HFFc6 (cell line): ENCODE data around the gene SLC19A1. TPM values are rescaled to one million over a fixed set of nuclear protein-coding genes. Genes with fewer than 3 reads are reported as not detected.

ENCODE experiments used
- DNase-seq: peaks from one replicate; pipeline ENCODE4 v3.0.0-alpha.2; 2018
- H3K27ac Mint-ChIP-seq: 2 replicates; pipeline ENCODE4 v1.8.0; 2020; ENCODE audit warnings: mild to moderate bottlenecking, mixed read lengths
- H3K27me3 Mint-ChIP-seq: 2 replicates; pipeline ENCODE4 v1.8.0; 2021; ENCODE audit warnings: mild to moderate bottlenecking, moderate library complexity, mixed read lengths; ENCODE audit not compliant: insufficient read depth
- H3K36me3 Mint-ChIP-seq: 2 replicates; pipeline ENCODE4 v1.8.0; 2021; ENCODE audit warnings: low read depth, mixed read lengths
- H3K4me1 Mint-ChIP-seq: 2 replicates; pipeline ENCODE4 v1.8.0; 2020; ENCODE audit warnings: low read depth, mixed read lengths
- H3K4me3 Mint-ChIP-seq: 2 replicates; pipeline ENCODE4 v1.8.0; 2020; ENCODE audit warnings: mild to moderate bottlenecking, moderate library complexity, mixed read lengths
- H3K9me3 Mint-ChIP-seq: 2 replicates; pipeline ENCODE4 v1.8.0; 2020; ENCODE audit warnings: mild to moderate bottlenecking, mixed read lengths
- CTCF ChIP-seq: fragments of 200-600 bp; sonication (generic); IDR thresholded peaks from 2 replicates; pipeline ENCODE4 v1.5.0; 2021; ENCODE audit warnings: antibody characterized with exemption, mild to moderate bottlenecking
- total RNA-seq, 6 experiments: library from RNA; stranded (reverse); fragmentation: NEBNext Ultra II Directional; extraction: Animal tissue kit (Norgen Biotek cat#: 25700); gene quantifications; 2 replicates in 1 of 6; 3 replicates in 5 of 6; pipeline ENCODE4 v1.2.3, GENCODE V29; 2021

The SLC19A1 gene
- total RNA-seq, 6 experiments from 2014 or later = 12.3 to 15.9 (median 14.6) TPM

DNA sequence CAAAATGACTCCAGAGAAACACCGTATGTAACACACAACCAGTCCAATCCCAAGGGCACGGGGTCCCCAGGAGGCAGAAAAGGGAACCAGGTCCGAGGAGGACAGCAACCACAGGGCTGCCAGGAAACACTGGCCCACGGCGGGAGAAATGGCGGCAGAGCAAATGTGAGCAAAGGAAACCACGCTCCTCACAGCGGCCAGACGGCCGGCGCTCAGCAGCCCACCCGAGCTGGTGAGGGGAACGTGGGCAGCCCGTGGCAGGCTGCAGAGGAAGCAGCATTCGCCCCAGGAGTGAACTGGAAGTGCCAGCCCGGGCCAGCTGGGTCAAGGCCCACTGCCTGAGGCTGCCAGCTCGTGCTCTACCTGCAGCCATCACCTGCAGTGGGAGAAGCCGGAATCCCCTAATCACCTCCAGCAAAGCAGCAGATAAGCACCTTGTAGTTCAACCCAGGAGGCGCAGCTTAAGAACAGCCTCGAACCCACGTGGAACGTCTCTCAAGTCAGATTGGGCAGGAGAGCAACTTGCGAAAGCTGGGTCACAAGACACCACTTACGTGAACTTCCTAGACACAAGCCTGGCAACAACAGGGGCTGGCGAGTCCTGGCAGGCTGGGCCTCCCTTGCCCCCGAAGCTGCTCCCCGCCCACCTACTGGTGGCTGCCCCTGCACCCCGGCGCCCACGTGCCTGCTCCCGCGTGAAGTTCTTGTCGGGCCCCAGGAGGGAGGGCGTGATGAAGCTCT is 6.7 kb downstream of the SLC19A1 start:
- Mint-ChIP-seq H3K9me3 (no peaks in the 10 kb centered on the region), H3K27ac (no peak overlapping the region), H3K27me3 (no peaks in the 10 kb centered on the region), H3K36me3 (no peaks in the 10 kb centered on the region; the same call in 1 of the 2 replicates), H3K4me1 (no peaks in the 10 kb centered on the region), H3K4me3 (no peak overlapping the region)
- no peak for TF ChIP-seq CTCF
- DNase-seq = no peak

GRCh38 chr21:45534636-45535331 is 7.5 kb downstream of the SLC19A1 start:
- no peak for TF ChIP-seq CTCF
- no peak overlapping the region for H3K4me3 Mint-ChIP-seq
- no peaks in the 10 kb centered on the region for H3K9me3 Mint-ChIP-seq
- H3K27ac Mint-ChIP-seq = no peak overlapping the region
- H3K27me3 Mint-ChIP-seq = no peaks in the 10 kb centered on the region
- DNase-seq = no peak
- H3K4me1 Mint-ChIP-seq = no peaks in the 10 kb centered on the region
- no peaks in the 10 kb centered on the region; the same call in 1 of the 2 replicates for H3K36me3 Mint-ChIP-seq

GRCh38 chr21:45533846-45534635 is 8.2 kb downstream of the SLC19A1 start:
- H3K4me1 Mint-ChIP-seq = no peaks in the 10 kb centered on the region
- no peaks in the 10 kb centered on the region for H3K9me3 Mint-ChIP-seq
- no peak overlapping the region for H3K4me3 Mint-ChIP-seq
- H3K27ac Mint-ChIP-seq = no peak overlapping the region
- no peaks in the 10 kb centered on the region for H3K27me3 Mint-ChIP-seq
- H3K36me3 Mint-ChIP-seq = no peaks in the 10 kb centered on the region; the same call in 1 of the 2 replicates
- TF ChIP-seq CTCF = no peak
- no peak for DNase-seq

DNA sequence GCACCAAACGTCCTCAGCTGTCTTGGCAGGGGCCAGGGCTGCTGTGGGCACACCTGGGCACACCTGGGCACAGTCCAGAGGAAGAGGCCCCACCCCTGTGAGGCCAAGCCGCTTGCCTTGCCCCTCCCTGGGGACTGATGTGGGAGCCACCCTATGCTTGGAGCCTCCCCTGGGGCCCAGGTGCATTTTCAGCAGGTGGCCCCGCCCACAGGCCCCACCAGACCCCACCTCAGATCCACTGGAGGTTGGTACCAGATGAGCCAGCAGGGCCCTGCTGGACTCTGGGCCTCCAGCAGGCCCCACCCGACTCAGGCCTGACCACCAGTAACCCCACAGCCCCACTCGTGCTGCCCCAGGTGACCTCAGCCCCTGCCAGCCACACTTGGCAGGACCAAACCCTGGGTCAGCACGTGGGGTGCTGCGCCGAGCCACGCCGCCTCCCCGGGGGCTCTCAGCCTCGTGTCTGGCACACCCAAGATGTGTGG is 8.8 kb downstream of the SLC19A1 start:
- Mint-ChIP-seq H3K4me3 (no peak overlapping the region), H3K27me3 (no peaks in the 10 kb centered on the region), H3K4me1 (no peaks in the 10 kb centered on the region), H3K9me3 (no peaks in the 10 kb centered on the region), H3K27ac (no peak overlapping the region), H3K36me3 (no peaks in the 10 kb centered on the region; the same call in 1 of the 2 replicates)
- TF ChIP-seq CTCF = no peak
- DNase-seq = no peak

DNA sequence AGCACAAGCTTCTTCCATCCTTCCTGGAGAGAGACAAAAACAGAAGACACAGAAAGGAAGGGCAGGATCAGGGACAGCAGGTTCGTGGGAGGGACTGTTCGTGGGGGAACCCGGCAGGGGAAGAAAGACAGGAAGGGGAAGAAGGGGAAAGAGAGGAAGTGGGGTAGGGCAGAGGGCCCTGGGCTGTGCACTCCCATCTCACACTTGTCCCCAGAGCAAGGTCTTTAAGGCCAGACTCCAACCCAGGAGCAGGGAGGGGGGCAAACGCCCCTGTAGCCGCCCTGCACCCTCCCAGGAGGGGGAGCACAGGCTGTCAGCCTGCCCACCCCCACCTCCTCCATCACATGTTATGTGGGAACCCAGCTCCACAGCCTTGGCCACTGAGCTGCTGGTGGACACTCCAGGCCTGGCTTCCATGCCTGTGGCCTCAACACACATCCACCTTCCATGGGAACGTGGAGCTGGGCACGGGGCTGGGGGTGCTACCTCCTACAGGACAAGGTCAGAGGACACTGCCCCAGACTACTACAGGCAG is 9.3 kb downstream of the SLC19A1 start:
- H3K9me3 Mint-ChIP-seq = no peaks in the 10 kb centered on the region
- H3K27ac Mint-ChIP-seq = no peak overlapping the region
- no peak overlapping the region for H3K4me3 Mint-ChIP-seq
- DNase-seq = no peak
- no peaks in the 10 kb centered on the region for H3K27me3 Mint-ChIP-seq
- TF ChIP-seq CTCF = no peak
- no peaks in the 10 kb centered on the region; the same call in 1 of the 2 replicates for H3K36me3 Mint-ChIP-seq
- H3K4me1 Mint-ChIP-seq = no peaks in the 10 kb centered on the region
